IPS-NIHi11 (cell line): ENCODE results near the gene CCNL2.
"Not testable (repeated sequence)": the region's sequence is repeated elsewhere in the genome, so short reads cannot be mapped to it uniquely, and the experiment has no call there.

Experiments used
- DNase-seq: peaks from one replicate; pipeline ENCODE4 v3.0.0; 2012; ENCODE audit warnings: mixed read lengths, low spot score

Gene CCNL2

GRCh38 chr1:1399187-1399871 is at the start of gene CCNL2:
TSS of gene CCNL2 (minus strand) at chr1:1399335. CDS start at chr1:1399306, 29 bp downstream.
- peak; percentile 98 for DNase-seq

DNA sequence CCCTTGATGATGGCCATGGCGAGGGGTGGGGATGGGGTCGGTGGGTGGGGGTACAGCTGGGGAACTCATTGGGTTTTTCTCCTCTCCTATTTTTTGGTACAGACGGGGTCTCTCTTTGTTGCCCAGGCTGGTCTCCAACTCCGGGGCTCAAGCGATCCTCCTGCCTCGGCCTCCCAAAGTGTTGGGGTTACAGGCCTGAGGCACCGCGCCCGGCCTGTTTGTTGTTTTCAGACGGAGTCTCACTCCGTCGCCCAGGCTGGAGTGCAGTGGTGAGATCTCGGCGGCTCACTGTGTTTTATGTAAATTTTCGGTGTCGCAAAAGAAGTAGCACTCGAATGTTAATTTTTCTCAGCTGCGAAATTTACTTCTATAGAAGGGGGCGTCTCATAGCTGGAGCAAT is 47.5 kb upstream of the CCNL2 start:
- DNase-seq: not testable (repeated sequence)

DNA sequence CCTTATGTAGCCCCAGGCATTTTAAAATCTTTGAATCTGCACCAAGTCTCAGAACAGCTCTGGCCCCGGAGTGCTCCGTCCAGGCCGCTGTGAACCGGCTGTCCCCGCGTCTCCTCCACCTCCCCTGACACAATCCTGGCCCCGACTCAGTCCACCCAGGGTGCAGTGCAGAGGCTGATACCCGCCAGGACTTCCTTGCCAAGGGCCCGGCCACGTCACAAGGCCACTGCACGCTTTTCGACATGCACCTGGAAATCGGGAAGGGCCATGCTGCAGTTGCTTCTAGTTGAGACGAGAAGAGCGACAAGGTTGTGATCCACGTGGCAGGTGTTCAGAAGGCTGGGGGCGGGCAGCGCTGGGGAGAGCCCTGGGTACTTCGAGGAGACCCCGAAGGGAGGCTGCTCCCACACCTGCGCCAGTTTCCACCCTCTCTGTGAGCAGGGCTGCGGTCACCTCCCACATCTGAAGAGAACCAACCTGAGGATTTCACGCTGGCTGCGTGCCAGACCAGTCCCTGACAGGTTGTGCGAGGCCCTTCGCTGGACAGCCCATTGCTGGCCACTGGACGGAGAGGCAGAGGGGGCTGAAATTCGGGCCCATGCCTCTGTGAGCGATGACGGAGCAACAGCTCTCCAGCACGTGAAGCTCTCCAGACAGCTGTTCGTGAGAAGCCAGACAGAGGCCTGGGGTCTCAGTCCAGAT is 43.1 kb upstream of the CCNL2 start:
- no peak for DNase-seq

DNA sequence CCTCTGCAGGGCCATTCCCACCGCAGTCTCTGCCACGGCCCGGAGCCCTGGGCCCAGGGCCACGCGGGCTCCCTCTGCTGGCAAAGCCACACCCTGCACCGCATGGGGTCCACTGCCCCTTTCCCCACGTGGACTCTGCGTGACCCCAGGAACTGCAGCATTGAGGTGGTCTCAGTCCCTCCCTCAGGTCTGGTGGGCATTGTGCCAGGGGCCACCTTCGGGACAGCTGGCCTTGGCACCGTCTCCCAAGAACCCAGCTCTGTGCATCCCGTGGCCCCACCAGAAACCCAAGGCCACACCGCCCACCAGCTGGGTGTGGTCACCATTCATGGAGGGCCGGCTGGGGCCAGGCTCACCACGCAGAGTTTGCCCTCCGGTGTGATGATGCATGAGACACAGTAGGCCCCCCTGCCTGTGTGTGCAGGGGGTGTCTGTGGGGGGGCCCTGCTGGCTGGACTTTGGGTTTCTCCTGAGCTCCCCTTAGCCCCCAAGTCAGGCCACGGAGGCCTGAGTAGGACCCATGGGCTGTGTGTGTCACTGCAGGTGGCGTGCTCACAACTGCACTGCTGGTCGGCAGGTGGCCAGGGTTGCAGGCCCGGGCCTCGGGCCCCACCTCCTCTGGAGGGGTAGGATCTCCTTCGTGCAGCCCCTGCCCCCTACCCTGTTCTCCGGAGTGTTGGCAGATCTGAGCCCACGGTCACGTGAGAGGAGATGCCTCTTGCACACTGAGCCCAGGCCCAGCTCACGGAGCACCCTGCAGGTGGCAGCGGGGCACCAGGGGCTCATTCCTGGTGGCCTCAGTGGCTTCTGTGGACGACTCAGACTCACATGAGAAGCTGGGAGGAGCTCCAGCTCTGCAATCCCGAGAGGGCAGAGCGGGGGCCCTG is 42.1 kb upstream of the CCNL2 start:
- peak; percentile 92 for DNase-seq

DNA sequence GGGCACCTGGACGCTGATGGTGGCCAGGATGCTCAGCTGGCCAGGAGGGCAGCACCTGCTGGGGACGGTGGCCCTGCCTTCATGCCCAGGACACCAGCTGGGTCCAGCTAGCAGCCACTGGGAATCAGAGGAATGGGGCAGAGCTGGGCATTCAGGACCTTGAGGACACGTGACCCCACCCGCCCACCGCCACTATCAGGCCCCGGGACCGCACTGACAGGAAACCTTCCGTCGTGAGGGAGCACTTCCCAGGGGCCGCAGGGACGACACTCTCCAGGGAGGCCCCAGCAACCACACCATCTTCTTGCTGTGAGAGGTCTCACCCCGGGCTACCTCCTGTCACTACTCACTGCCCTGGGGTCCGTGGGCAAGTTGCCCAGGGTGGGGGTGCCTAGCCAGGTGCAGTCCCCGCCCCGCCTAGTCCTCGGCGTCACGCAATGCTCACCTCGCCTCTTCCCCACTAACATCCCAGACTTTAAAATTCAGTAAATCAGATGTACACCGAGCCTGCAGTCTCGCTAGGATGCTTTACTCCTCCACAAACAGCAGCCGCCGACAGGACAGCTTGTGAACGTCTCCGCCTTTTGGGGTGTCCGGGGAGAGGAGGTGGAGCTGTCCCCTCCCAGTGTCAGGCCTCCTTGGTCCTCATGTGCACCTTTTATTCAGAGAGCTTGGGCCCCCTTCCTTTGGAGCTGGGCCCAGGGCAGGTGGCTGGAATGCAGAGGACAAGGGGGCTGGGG is 41.3 kb upstream of the CCNL2 start:
- DNase-seq: no peak

DNA sequence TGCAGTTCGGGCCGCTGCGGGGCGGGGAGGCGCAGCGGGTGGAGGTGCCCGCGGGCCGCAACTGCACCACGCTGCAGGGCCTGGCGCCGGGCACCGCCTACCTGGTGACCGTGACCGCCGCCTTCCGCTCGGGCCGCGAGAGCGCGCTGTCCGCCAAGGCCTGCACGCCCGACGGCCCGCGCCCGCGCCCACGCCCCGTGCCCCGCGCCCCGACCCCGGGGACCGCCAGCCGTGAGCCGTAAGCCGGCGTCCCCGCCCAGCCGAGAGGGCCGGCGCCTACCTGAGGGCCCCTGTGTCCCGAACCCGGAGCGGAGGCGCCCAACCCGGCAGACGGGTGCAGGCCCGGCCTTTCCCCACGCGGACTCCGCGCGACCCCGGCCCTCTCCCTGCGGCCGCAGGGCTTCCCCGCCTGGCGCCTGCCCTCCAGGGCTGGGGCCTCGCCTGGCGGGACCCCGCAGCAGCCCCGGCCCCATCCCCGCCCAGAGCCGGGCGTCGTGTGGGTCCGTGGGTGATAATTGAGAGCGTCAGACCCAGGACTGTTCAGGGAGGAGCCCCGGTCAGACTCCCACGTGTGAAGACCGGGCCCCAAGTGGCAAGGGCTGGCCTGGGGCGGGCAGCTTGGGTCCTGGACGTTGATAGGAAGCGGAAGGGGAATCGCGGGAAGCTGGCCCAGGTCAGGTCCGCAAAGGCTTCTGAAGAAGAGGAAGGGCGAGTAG is 40.6 kb upstream of the CCNL2 start:
- no peak for DNase-seq

- DNase-seq: no peak
Measured at GRCh38 chr1:1438531-1439381, 39.6 kb upstream of the CCNL2 start.

DNA sequence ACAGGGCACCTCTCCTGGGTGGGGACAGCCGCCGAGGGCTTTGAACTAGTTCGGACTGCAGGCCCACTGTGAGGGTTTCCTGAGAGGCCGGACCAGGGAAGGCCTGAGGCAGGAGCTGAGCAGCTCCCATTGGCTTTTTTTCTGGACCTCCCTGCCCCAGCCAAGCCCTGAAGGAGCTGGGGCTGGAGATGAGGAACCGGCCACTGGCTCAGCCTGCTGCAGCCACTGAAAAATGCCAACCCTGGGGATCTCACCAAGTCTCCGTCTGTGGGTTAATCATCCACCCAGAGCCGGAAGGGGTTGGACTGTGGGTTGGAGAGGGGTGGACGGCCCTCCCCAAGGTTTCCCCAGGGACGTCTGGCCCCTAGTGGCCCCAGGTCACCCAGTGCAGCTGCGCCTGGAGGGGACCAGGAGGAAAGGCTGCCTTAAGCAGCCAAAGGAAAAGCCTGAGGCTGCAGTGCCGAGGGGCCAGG is 38.8 kb upstream of the CCNL2 start:
- no peak for DNase-seq

- no peak for DNase-seq
Measured at GRCh38 chr1:1437033-1437903, 38.1 kb upstream of the CCNL2 start.

GRCh38 chr1:1436630-1437032 is 37.5 kb upstream of the CCNL2 start:
- no peak for DNase-seq

- DNase-seq: peak; percentile 10
Measured at GRCh38 chr1:1435911-1436629, 36.9 kb upstream of the CCNL2 start.

DNA sequence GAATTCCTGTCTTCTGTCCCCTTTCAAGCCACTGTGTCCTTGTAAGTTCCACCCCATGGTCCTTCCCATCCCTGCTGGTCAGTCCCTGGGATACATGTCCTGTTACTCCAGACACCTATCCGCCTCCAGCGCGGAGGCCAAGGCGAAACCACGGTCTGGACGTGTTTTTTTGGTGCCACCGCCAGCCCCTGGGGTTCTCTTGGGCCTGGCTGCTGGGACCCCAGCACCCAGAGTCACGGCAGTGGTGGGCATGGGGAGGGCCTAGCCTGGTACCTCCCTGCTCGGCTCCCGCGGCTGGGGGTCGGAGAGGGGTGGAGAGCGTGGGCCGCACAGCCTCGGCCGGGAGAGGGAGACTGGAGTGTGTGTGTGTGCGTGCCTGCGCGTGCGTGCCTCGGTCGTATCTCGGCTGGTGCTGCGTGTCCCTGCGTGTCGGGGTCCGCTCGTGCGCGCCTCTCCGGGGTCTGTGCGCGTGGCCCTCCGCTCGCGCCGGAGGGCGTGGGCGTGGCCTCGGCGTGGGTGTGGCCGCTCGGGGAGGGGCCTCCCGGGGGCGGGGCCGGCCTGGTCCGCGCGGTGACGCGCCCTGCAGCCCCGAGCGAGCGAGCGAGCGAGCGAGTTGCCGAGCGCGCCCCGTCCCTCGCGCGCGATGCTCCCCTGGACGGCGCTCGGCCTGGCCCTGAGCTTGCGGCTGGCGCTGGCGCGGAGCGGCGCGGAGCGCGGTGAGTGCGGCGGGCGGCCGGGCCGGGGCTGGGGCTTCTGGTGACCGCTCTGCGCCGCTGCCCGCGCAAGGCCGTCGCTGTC is 36.2 kb upstream of the CCNL2 start, which contains the start of gene VWA1:
TSS of gene VWA1 (plus strand) at position 585 of the 798 bp plus-strand sequence. CDS start at position 644, 59 bp downstream.
- DNase-seq: peak; percentile 95

- DNase-seq: no peak
Measured at GRCh38 chr1:1434824-1435105, 35.6 kb upstream of the CCNL2 start.

DNA sequence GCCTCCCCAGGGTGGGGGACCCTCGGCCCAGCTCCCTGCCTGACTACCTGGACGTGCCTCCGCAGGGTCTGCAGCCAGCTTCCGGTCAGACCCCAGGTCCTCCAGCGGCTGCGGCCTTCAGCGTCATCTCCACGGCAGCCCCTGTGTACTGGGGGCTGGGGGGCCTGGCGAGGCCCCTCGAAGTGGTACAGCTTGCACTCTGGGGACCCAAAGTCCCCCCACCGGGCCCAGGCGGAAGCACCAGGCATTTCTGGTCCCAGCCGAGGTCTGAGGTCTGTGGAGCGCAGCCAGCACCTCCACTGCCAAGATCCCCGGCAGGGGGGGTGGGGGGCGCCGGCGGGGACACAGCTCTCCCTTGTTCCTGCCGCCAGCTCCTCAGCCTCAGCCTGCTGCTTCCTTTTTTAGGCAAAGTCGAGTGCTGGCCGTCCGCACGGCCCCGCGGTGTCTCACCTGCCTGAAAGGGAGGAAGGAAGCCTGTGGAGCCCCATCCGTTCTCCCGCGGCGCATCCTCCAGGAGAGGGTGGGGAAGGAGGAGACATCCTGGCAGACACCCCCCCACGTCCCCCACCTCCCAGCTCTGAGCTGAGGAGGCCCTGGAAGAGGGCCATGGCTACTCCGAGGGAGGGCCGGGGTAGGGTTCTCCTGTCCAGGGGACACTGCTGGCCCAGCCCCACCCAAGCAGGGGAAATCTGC is 35.1 kb upstream of the CCNL2 start:
- peak; percentile 69 for DNase-seq

DNA sequence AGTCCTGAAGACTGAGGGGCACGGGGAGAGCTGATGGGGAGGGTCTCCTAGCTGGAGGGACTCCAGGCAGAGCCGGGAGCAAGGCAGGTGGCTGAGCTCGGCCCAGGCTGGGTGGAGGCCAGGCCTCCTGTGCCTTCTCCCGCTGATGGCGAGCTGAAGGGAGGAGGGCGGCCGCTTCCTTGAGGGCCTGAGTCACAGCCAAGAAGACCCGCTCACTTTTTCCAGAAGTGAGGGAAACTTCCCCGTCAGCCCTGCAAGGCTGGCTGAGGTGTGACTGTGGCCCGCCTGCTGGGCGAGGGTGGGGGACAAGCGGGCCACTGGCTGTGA is 34.6 kb upstream of the CCNL2 start:
- DNase-seq: peak; percentile 35

- DNase-seq: peak; percentile 84
Measured at GRCh38 chr1:1432951-1433803, 34.0 kb upstream of the CCNL2 start.
